Trophoblast cell (in vitro differentiated cells and primary cell): ENCODE measurements around the gene IL5.
A peak's percentile ranks its signal among the peaks of the same experiment; 100 is the strongest.

Experiments used
- DNase-seq, 2 donors: peaks; one replicate each; pipeline ENCODE4 v3.0.0-alpha.2; 2016
- H2AFZ ChIP-seq: 2 replicates; pipeline ENCODE4 v1.6.1; 2013; ENCODE audit warnings: low read length, moderate library complexity, mild to moderate bottlenecking; ENCODE audit not compliant: insufficient read depth, poor library complexity
- H2AK5ac ChIP-seq: 2 replicates; pipeline ENCODE4 v1.6.1; 2013; ENCODE audit warnings: mild to moderate bottlenecking, low read length
- H2BK120ac ChIP-seq: 2 replicates; pipeline ENCODE4 v1.6.1; 2013; ENCODE audit warnings: low read length, mild to moderate bottlenecking, moderate library complexity; ENCODE audit not compliant: insufficient read depth, poor library complexity
- H2BK12ac ChIP-seq: 2 replicates; pipeline ENCODE4 v1.6.1; 2013; ENCODE audit warnings: mild to moderate bottlenecking, low read length, moderate library complexity
- H2BK5ac ChIP-seq: 2 replicates; pipeline ENCODE4 v1.6.1; 2013; ENCODE audit warnings: low read length, low read depth, moderate library complexity, mild to moderate bottlenecking; ENCODE audit not compliant: poor library complexity
- H3K14ac ChIP-seq: 2 replicates; pipeline ENCODE4 v1.6.1; 2013; ENCODE audit warnings: mild to moderate bottlenecking, low read length
- H3K18ac ChIP-seq: 2 replicates; pipeline ENCODE4 v1.6.1; 2013; ENCODE audit warnings: mild to moderate bottlenecking, low read length
- H3K23ac ChIP-seq: 2 replicates; pipeline ENCODE4 v1.6.1; 2013; ENCODE audit warnings: low read length
- H3K27ac ChIP-seq: 2 replicates; pipeline ENCODE4 v1.5.1; 2013; ENCODE audit warnings: low read depth, mild to moderate bottlenecking, inconsistent platforms, low read length, moderate library complexity
- H3K27me3 ChIP-seq: 2 replicates; pipeline ENCODE4 v1.6.1; 2013; ENCODE audit warnings: inconsistent platforms, mild to moderate bottlenecking, low read length, moderate library complexity; ENCODE audit not compliant: insufficient read depth
- H3K36me3 ChIP-seq, 2 experiments: 1 replicate in 1 of 2; 2 replicates in 1 of 2; pipeline ENCODE4 v1.6.1; 2013; ENCODE audit warnings: low read length in 2 of 2, mild to moderate bottlenecking in 2 of 2, moderate library complexity in 1 of 2; ENCODE audit not compliant: insufficient read depth in 2 of 2, control insufficient read depth in 1 of 2
- H3K4ac ChIP-seq: 2 replicates; pipeline ENCODE4 v1.6.1; 2013; ENCODE audit warnings: low read depth, mild to moderate bottlenecking, low read length, moderate library complexity
- H3K4me1 ChIP-seq, 2 experiments: 1 replicate in 1 of 2; 2 replicates in 1 of 2; pipeline ENCODE4 v1.6.1; 2013; ENCODE audit warnings: low read length in 2 of 2, mild to moderate bottlenecking in 2 of 2, moderate library complexity in 1 of 2; ENCODE audit not compliant: insufficient read depth in 2 of 2, control insufficient read depth in 1 of 2
- H3K4me2 ChIP-seq: 2 replicates; pipeline ENCODE4 v1.6.1; 2013; ENCODE audit warnings: inconsistent platforms, mild to moderate bottlenecking, low read length, moderate library complexity
- H3K4me3 ChIP-seq: 2 replicates; pipeline ENCODE4 v1.5.1; 2013; ENCODE audit warnings: mild to moderate bottlenecking, low read depth, low read length, inconsistent platforms
- H3K79me1 ChIP-seq: one replicate; pipeline ENCODE4 v1.6.1; 2013; ENCODE audit warnings: low read length
- H3K79me2 ChIP-seq: 2 replicates; pipeline ENCODE4 v1.6.1; 2013; ENCODE audit warnings: low read length, mild to moderate bottlenecking; ENCODE audit not compliant: control insufficient read depth, insufficient read depth, poor library complexity
- H3K9ac ChIP-seq: 2 replicates; pipeline ENCODE4 v1.6.1; 2013; ENCODE audit warnings: mild to moderate bottlenecking, low read length
- H3K9me3 ChIP-seq: 2 replicates; pipeline ENCODE4 v1.6.1; 2013; ENCODE audit warnings: low read depth, mild to moderate bottlenecking, control low read depth, inconsistent platforms, low read length; ENCODE audit not compliant: insufficient read depth
- H4K12ac ChIP-seq: 2 replicates; pipeline ENCODE4 v1.6.1; 2013; ENCODE audit warnings: low read depth, mild to moderate bottlenecking, low read length, moderate library complexity
- H4K8ac ChIP-seq: 2 replicates; pipeline ENCODE4 v1.6.1; 2013; ENCODE audit warnings: low read depth, mild to moderate bottlenecking, low read length, moderate library complexity
- H4K91ac ChIP-seq: one replicate; pipeline ENCODE4 v1.6.1; 2013; ENCODE audit warnings: low read depth, mild to moderate bottlenecking, low read length, moderate library complexity
- WGBS: extraction: QIAGEN DNeasy Blood & Tissue Kit; methylation state at CpG from one replicate; pipeline ENCODE4 v1.1.7; 2013; ENCODE audit warnings: missing lambda C conversion rate; ENCODE audit not compliant: insufficient read length, insufficient coverage; ENCODE audit errors: extremely low coverage; 5-methylcytosine and 5-hydroxymethylcytosine counted together

IL5 gene

GRCh38 chr5:132495667-132496190 is 47.6 kb downstream of the IL5 start:
- H3K4me3 ChIP-seq, result peak overlapping the region; percentile 63
- peak overlapping the region; percentile 62 for H2BK120ac ChIP-seq
- no CpG with 5 or more reads among the region's 30 CpGs for WGBS
- peaks cover 20 to 29% of the 10 kb centered on the region in 2 experiments for H3K4me1 ChIP-seq
- no peak overlapping the region for H3K4ac ChIP-seq
- H4K8ac ChIP-seq, result peak overlapping the region; percentile 82
- peak overlapping the region; percentile 8 for H4K12ac ChIP-seq
- no peaks in the 10 kb centered on the region for H3K36me3 ChIP-seq
- DNase-seq, result peak; percentile 81 to 84
- H3K9me3 ChIP-seq, result no peaks in the 10 kb centered on the region
- peak overlapping the region; percentile 61 for H2AFZ ChIP-seq
- H4K91ac ChIP-seq, result peak overlapping the region; percentile 70
- H3K27me3 ChIP-seq, result no peaks in the 10 kb centered on the region
- H3K9ac ChIP-seq, result no peak overlapping the region
- peaks cover 12% of the 10 kb centered on the region for H3K79me1 ChIP-seq
- H3K4me2 ChIP-seq, result peak overlapping the region; percentile 69
- H2BK12ac ChIP-seq, result no peak overlapping the region
- H2BK5ac ChIP-seq, result peak overlapping the region; percentile 32
- H2AK5ac ChIP-seq, result no peak overlapping the region
- peak overlapping the region; percentile 45 for H3K18ac ChIP-seq
- H3K79me2 ChIP-seq, result peaks cover 3% of the 10 kb centered on the region
- H3K14ac ChIP-seq, result peak overlapping the region; percentile 47
- H3K27ac ChIP-seq, result peak overlapping the region; percentile 31
- H3K23ac ChIP-seq, result no peak overlapping the region

GRCh38 chr5:132493821-132494220 is 49.5 kb downstream of the IL5 start:
- no peak for DNase-seq
- H3K23ac ChIP-seq, result no peak overlapping the region

GRCh38 chr5:132493241-132493640 is 50.1 kb downstream of the IL5 start:
- WGBS, result no CpG with 5 or more reads among the region's 4 CpGs
- H3K36me3 ChIP-seq, result no peaks in the 10 kb centered on the region
- no peak overlapping the region for H4K8ac ChIP-seq
- H3K4me1 ChIP-seq, result peaks cover 24 to 31% of the 10 kb centered on the region in 2 experiments
- no peak overlapping the region for H2AK5ac ChIP-seq
- peaks cover 3% of the 10 kb centered on the region for H3K79me2 ChIP-seq
- no peak overlapping the region for H2BK12ac ChIP-seq
- H2BK5ac ChIP-seq, result no peak overlapping the region
- H4K91ac ChIP-seq, result no peak overlapping the region
- H3K9me3 ChIP-seq, result no peaks in the 10 kb centered on the region
- H3K79me1 ChIP-seq, result peaks cover 19% of the 10 kb centered on the region
- H3K18ac ChIP-seq, result no peak overlapping the region
- no peak overlapping the region for H3K4me2 ChIP-seq
- no peak overlapping the region for H3K4ac ChIP-seq
- H4K12ac ChIP-seq, result no peak overlapping the region
- H3K14ac ChIP-seq, result no peak overlapping the region
- H3K27me3 ChIP-seq, result no peaks in the 10 kb centered on the region
- no peak overlapping the region for H3K9ac ChIP-seq
- no peak overlapping the region for H3K23ac ChIP-seq
- no peak overlapping the region for H2AFZ ChIP-seq
- H3K4me3 ChIP-seq, result no peak overlapping the region
- no peak for DNase-seq
- H3K27ac ChIP-seq, result no peak overlapping the region
- H2BK120ac ChIP-seq, result no peak overlapping the region

More at GRCh38 chr5:132493821-132494220, 49.5 kb downstream of the IL5 start:
- Histone ChIP-seq H3K9ac (no peak overlapping the region), H3K14ac (no peak overlapping the region), H3K4me2 (no peak overlapping the region), H3K4me1 (peaks cover 24 to 31% of the 10 kb centered on the region in 2 experiments), H3K36me3 (no peaks in the 10 kb centered on the region), H3K27ac (no peak overlapping the region), H2BK120ac (no peak overlapping the region), H2BK5ac (no peak overlapping the region), H3K9me3 (no peaks in the 10 kb centered on the region), H3K18ac (no peak overlapping the region), H3K4me3 (no peak overlapping the region), H4K12ac (no peak overlapping the region), H2BK12ac (no peak overlapping the region), H3K4ac (no peak overlapping the region), H4K91ac (no peak overlapping the region), H3K79me2 (peaks cover 3% of the 10 kb centered on the region), H2AK5ac (no peak overlapping the region), H3K27me3 (no peaks in the 10 kb centered on the region), H2AFZ (no peak overlapping the region), H4K8ac (no peak overlapping the region), H3K79me1 (peaks cover 19% of the 10 kb centered on the region)
- no CpG with 5 or more reads among the region's 2 CpGs for WGBS

GRCh38 chr5:132492386-132493125 is 50.8 kb downstream of the IL5 start:
- Histone ChIP-seq H3K4ac (no peak overlapping the region), H4K8ac (no peak overlapping the region), H3K27me3 (no peaks in the 10 kb centered on the region), H2BK12ac (no peak overlapping the region), H3K4me2 (no peak overlapping the region), H3K79me1 (peaks cover 19% of the 10 kb centered on the region), H3K36me3 (no peaks in the 10 kb centered on the region), H3K18ac (no peak overlapping the region), H2BK120ac (no peak overlapping the region), H3K27ac (no peak overlapping the region), H3K23ac (no peak overlapping the region), H4K12ac (no peak overlapping the region), H2AK5ac (no peak overlapping the region), H3K79me2 (peaks cover 3% of the 10 kb centered on the region), H3K9me3 (no peaks in the 10 kb centered on the region), H2AFZ (no peak overlapping the region), H3K9ac (no peak overlapping the region), H4K91ac (no peak overlapping the region), H3K14ac (no peak overlapping the region), H2BK5ac (no peak overlapping the region), H3K4me1 (peaks cover 19 to 26% of the 10 kb centered on the region in 2 experiments), H3K4me3 (no peak overlapping the region)
- no peak for DNase-seq
- WGBS, result no CpG with 5 or more reads among the region's 3 CpGs
